Measurements from ENCODE around the gene SLC25A43. TPM values are rescaled to one million over a fixed set of nuclear protein-coding genes. Genes with fewer than 3 reads are reported as not detected.

The SLC25A43 gene
- total RNA-seq, 1 donor from 2014 or later: 13.4 TPM

DNA sequence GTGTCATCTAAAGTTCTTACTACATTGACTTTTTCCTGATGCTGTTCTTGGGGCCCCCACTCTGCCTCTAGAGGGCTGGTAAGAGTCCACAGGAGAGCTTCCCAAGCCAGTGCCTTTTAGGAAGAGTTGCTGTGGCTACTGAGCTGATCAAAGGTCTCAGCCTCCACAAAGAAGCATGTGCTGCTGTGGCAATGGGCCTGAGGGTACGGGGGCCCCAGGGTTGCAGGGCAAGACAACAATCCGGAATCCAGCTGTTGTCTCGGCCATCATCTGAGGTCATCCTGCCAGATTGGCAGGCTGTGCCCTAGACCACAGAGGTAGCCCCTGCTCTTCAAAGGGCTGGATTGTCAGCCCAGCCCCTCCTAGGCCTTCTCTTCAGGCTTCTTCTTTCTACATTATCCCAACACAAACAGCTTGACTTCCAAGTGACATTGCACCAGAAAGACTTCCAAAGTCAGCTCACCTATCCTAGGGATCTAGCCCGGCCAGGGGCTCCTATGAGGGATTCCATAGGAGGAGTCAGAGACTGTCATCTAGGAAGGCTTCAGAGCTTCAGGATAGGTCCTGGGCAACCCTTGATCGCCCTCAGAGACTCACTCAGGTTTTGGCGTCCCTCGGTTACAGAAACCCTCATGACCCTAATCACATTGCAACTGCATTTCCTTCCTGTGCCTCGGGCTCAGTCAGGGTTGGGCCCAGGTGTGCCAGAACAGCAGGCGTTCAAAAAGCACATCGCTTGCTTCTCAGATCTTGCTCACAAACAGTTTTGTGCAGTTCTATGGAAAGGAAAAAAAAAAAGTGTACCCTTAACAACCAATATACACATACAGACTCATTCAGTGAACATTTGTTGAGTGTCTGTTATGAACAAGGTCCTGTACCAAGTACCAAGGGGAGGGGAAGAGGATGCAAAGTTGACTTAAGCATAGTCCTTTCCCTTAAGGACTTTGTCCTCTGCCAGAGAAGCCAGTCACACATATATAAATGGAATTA is 96.9 kb downstream of the SLC25A43 start:
- DNase-seq (ENCODE audit: low read depth) (no peak), FAIRE-seq (peak; percentile 50)
- H3K36me3 ChIP-seq (ENCODE audit: control insufficient read depth, insufficient read depth, low read length): no peaks in the 10 kb centered on the region
- TF ChIP-seq, protein P1, sequence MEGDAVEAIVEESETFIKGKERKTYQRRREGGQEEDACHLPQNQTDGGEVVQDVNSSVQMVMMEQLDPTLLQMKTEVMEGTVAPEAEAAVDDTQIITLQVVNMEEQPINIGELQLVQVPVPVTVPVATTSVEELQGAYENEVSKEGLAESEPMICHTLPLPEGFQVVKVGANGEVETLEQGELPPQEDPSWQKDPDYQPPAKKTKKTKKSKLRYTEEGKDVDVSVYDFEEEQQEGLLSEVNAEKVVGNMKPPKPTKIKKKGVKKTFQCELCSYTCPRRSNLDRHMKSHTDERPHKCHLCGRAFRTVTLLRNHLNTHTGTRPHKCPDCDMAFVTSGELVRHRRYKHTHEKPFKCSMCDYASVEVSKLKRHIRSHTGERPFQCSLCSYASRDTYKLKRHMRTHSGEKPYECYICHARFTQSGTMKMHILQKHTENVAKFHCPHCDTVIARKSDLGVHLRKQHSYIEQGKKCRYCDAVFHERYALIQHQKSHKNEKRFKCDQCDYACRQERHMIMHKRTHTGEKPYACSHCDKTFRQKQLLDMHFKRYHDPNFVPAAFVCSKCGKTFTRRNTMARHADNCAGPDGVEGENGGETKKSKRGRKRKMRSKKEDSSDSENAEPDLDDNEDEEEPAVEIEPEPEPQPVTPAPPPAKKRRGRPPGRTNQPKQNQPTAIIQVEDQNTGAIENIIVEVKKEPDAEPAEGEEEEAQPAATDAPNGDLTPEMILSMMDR (IDR thresholded peaks at IDR 0.05; ENCODE audit: insufficient read depth, low read length, severe bottlenecking): no peak
- H3K4me3 ChIP-seq (ENCODE audit: low read depth, low read length): no peak overlapping the region
- no peaks in the 10 kb centered on the region for H3K27me3 ChIP-seq (ENCODE audit: control insufficient read depth, insufficient read depth, low read length)

DNA sequence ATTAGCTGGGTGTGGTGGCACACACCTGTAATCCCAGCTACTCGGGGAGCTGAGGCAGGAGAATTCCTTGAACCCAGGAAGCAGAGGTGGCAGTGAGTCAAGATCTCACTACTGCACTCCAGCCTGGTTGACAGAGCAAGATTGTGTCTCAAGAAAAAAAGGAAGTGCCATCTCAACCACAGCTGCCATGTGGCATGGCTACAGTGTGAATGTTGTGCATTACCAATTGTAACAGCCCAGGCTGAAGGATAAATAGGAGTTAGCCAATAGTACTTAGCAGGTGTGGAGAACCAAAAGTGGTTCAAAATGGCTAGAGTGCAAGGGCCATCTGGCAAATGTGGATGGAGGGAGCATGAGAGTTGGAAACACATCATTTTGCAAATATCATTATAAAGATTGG is 98.0 kb downstream of the SLC25A43 start:
- FAIRE-seq: no peak
- H3K36me3 ChIP-seq (ENCODE audit: control insufficient read depth, insufficient read depth, low read length): no peaks in the 10 kb centered on the region
- TF ChIP-seq, protein P1 (IDR thresholded peaks at IDR 0.05; ENCODE audit: insufficient read depth, low read length, severe bottlenecking): no peak

DNA sequence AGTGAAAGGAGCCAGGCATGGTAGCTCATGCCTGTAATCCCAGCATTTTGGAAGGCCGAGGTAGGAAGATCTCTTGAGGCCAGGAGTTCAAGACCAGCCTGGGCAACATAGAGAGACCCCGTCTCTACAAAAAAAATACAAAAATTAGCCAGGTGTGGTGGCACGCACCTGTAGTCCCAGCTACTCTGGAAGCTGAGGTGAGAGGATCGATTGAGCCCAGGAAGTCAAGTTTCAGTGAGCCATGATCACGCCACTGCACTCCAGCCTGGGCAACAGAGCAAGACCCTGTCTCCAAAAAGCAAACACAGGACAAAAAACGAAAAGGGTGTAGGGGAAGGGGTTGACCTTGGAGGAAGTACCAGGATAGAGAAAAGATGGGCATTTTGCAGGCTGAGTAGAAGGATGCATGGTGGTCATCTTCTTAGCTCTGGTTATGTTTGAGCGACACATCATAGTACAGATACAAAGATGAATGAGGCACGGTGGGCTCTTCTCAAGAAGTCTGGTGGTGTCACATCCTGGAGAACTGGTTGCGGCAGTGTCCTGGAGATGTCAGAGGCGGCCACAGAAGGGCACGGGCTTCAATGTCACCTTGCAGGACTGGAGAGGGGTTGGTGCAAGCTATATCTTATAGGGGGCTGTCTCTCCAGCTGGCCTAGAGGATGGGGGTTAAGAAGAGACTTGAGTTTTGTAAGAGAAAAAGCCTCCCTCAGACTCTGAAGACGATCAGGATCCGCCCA is 101.1 kb downstream of the SLC25A43 start:
- TF ChIP-seq, protein P1 (IDR thresholded peaks at IDR 0.05; ENCODE audit: insufficient read depth, low read length, severe bottlenecking): no peak
- no peak for DNase-seq (ENCODE audit: low read depth)
- FAIRE-seq: peak; percentile 68
- H3K36me3 ChIP-seq (ENCODE audit: control insufficient read depth, insufficient read depth, low read length): no peaks in the 10 kb centered on the region
- H3K4me3 ChIP-seq (ENCODE audit: low read depth, low read length): no peak overlapping the region
- no peaks in the 10 kb centered on the region for H3K27me3 ChIP-seq (ENCODE audit: control insufficient read depth, insufficient read depth, low read length)

More for the DNA sequence above, 98.0 kb downstream of the SLC25A43 start:
- Histone ChIP-seq H3K27me3 (ENCODE audit: control insufficient read depth, insufficient read depth, low read length) (no peaks in the 10 kb centered on the region), H3K4me3 (ENCODE audit: low read depth, low read length) (no peak overlapping the region)
- DNase-seq (ENCODE audit: low read depth): no peak

DNA sequence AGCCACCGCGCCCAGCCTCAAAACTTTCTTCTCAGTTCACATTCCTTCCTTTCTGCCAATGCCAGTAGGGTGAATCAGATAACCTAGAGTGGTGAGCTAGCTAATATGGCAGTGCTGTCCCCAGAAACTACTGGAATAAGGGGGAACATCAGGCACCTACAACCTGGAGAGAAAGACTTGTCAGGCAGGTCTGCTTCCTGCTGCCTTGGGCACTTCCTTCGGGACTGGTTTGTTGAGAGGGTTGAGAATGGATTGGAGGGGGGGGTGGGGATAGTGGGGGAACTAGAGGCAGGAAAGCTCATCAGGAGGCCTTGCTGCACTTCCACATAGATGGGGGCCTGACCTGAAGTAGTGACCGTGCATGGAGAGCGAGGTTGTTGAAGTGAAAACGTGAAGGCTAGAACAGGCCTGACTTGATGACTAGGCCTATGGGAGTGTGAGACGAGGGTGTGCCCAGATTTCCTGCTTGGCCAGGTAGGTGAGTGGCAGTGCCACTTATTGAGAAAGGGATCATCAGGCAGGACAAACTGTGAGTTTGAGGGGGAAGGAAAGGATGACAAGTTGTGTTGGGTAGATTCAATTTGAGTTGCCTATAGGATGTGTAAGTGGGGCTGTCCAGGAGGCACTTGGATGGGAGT is 102.5 kb downstream of the SLC25A43 start:
- FAIRE-seq (peak; percentile 75), DNase-seq (ENCODE audit: low read depth) (peak; percentile 58)
- Histone ChIP-seq H3K36me3 (ENCODE audit: control insufficient read depth, insufficient read depth, low read length) (no peaks in the 10 kb centered on the region), H3K27me3 (ENCODE audit: control insufficient read depth, insufficient read depth, low read length) (no peaks in the 10 kb centered on the region), H3K4me3 (ENCODE audit: low read depth, low read length) (no peak overlapping the region)
- TF ChIP-seq, protein P1 (IDR thresholded peaks at IDR 0.05; ENCODE audit: insufficient read depth, low read length, severe bottlenecking): no peak

DNA sequence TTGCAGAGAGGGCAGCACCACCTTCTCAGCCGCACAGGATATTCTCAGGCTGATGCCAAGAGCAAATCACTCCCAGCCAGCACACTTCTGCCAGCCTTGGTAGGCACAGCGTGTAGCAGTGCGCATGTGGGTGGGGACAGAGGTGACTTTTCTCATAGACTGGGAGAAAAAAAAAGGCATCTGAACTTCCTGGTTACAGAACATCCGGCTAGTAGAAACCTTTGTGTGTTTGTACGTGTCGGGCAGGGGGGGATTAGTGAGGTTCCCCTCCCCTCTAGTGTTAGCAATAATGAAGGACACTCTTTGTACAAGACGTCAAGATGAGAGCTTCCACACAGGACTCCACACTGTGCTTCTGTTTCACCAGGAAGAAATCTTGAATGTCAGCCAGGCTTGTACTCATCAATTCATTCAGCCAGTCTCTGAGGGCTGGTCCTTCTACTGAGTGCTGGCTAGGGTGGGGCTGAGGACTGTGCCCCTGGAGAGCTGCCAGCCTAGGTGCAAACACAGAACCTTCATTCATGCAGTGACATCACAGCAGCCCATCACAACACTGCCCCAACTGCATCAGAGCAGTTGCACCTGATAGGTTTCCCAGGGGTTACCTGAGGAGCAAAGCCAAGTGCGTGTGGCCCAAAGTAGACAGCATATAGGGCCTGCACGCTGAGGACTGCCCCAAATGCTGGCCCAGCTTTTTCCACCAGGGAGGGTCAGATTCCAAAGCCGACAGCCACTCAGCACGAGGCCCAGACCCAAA is 103.8 kb downstream of the SLC25A43 start:
- FAIRE-seq (no peak), DNase-seq (ENCODE audit: low read depth) (peak; percentile 74)
- H3K4me3 ChIP-seq (ENCODE audit: low read depth, low read length): no peak overlapping the region
- H3K36me3 ChIP-seq (ENCODE audit: control insufficient read depth, insufficient read depth, low read length): no peaks in the 10 kb centered on the region
- TF ChIP-seq, protein P1 (IDR thresholded peaks at IDR 0.05; ENCODE audit: insufficient read depth, low read length, severe bottlenecking): no peak
- no peaks in the 10 kb centered on the region for H3K27me3 ChIP-seq (ENCODE audit: control insufficient read depth, insufficient read depth, low read length)

Data from bronchial epithelial cell (primary cell).